GM12891 (cell line): ENCODE measurements around the gene ALG10B.

Experiments used
- PAX5 ChIP-seq: IDR thresholded peaks from 2 replicates; pipeline ENCODE4 v1.6.1; 2011; ENCODE audit warnings: low read length, moderate library complexity, mild to moderate bottlenecking; ENCODE audit not compliant: insufficient read depth, severe bottlenecking
- POLR2A ChIP-seq: IDR thresholded peaks from 2 replicates; pipeline ENCODE4 v1.6.1; 2011; ENCODE audit warnings: low read depth, low read length, control low read depth
- POLR2AphosphoS5 ChIP-seq: IDR thresholded peaks from 2 replicates; pipeline ENCODE4 v1.6.1; 2011; ENCODE audit warnings: low read depth, low read length, control low read depth
- POU2F2 ChIP-seq: IDR thresholded peaks from 2 replicates; pipeline ENCODE4 v1.6.1; 2011; ENCODE audit warnings: low read depth, mild to moderate bottlenecking, control low read depth, low read length, moderate library complexity
- SPI1 ChIP-seq: IDR thresholded peaks from 2 replicates; pipeline ENCODE4 v1.6.1; 2011; ENCODE audit warnings: low read depth, low read length, control low read depth
- TAF1 ChIP-seq: IDR thresholded peaks from 2 replicates; pipeline ENCODE4 v1.6.1; 2011; ENCODE audit warnings: low read depth, low read length, control low read depth

GRCh38 chr12:38373784-38374183, 57.2 kb downstream of the ALG10B start:
- no peak for TF ChIP-seq POLR2AphosphoS5
- TF ChIP-seq POLR2A = no peak
- TF ChIP-seq PAX5 = no peak
- TF ChIP-seq TAF1 = no peak
- no peak for TF ChIP-seq POU2F2
- TF ChIP-seq SPI1 = no peak
